PFSK-1 (cell line): ENCODE results near the gene PLPPR1.

Experiments
- FOXP2 ChIP-seq: optimal IDR thresholded peaks from 2 replicates; pipeline ENCODE3; 2011; ENCODE audit warnings: borderline replicate concordance, control low read depth, inconsistent platforms; ENCODE audit not compliant: insufficient read depth; ENCODE audit errors: extremely low read length, extremely low read depth
- POLR2AphosphoS5 ChIP-seq: IDR thresholded peaks from 2 replicates; pipeline ENCODE4 v1.6.1; 2012; ENCODE audit warnings: low read depth, mild to moderate bottlenecking, control low read depth, low read length, moderate library complexity
- REST ChIP-seq, 2 experiments: IDR thresholded peaks; 2 replicates each; pipeline versions ENCODE4 v1.6.1 to v1.8.0; 2011 to 2012; ENCODE audit warnings: low read depth in 2 of 2, low read length in 2 of 2, control low read depth in 1 of 2, inconsistent platforms in 1 of 2, mild to moderate bottlenecking in 1 of 2, moderate library complexity in 1 of 2; ENCODE audit not compliant: insufficient read depth in 1 of 2
- SIN3A ChIP-seq: IDR thresholded peaks from 2 replicates; pipeline ENCODE4 v1.6.1; 2012; ENCODE audit warnings: mild to moderate bottlenecking, low read length, moderate library complexity, borderline replicate concordance; ENCODE audit not compliant: insufficient read depth
- TAF1 ChIP-seq: IDR thresholded peaks from 2 replicates; pipeline ENCODE4 v1.6.1; 2012; ENCODE audit warnings: low read length, control low read depth, borderline replicate concordance; ENCODE audit not compliant: insufficient read depth

PLPPR1 gene

GRCh38 chr9:101326501-101326900 lies 298.0 kb downstream of the PLPPR1 start:
- TF ChIP-seq TAF1 (no peak), FOXP2 (no peak), POLR2AphosphoS5 (no peak), REST (IDR thresholded peaks at IDR 0.05; ENCODE audit: insufficient read depth in 1 of 2, low read depth in 2 of 2, low read length in 2 of 2) (no peak), SIN3A (no peak)

GRCh38 chr9:101332362-101332761 lies 303.8 kb downstream of the PLPPR1 start:
- TF ChIP-seq TAF1, result no peak
- TF ChIP-seq POLR2AphosphoS5, result no peak
- no peak for TF ChIP-seq SIN3A
- no peak for TF ChIP-seq FOXP2
- TF ChIP-seq REST (IDR thresholded peaks at IDR 0.05; ENCODE audit: insufficient read depth in 1 of 2, low read depth in 2 of 2, low read length in 2 of 2), result no peak

- TF ChIP-seq TAF1 (no peak), SIN3A (no peak)
Observed at GRCh38 chr9:101333490-101333889, 305.0 kb downstream of the PLPPR1 start.

GRCh38 chr9:101333926-101334702 lies 305.6 kb downstream of the PLPPR1 start:
- TF ChIP-seq POLR2AphosphoS5 (no peak), SIN3A (no peak), FOXP2 (no peak), REST (IDR thresholded peaks at IDR 0.05; ENCODE audit: insufficient read depth in 1 of 2, low read depth in 2 of 2, low read length in 2 of 2) (no peak), TAF1 (no peak)

GRCh38 chr9:101336091-101336490 lies 307.6 kb downstream of the PLPPR1 start:
- no peak for TF ChIP-seq FOXP2
- no peak for TF ChIP-seq TAF1

- TF ChIP-seq POLR2AphosphoS5, result no peak
- TF ChIP-seq SIN3A, result no peak
- TF ChIP-seq REST (IDR thresholded peaks at IDR 0.05; ENCODE audit: insufficient read depth in 1 of 2, low read depth in 2 of 2, low read length in 2 of 2), result no peak
- TF ChIP-seq TAF1, result no peak
- no peak for TF ChIP-seq FOXP2
Observed at GRCh38 chr9:101337237-101337636, 308.7 kb downstream of the PLPPR1 start.
